Ureter (tissue), 1 donor: ENCODE measurements around the gene DTNB. TPM values are rescaled to one million over a fixed set of nuclear protein-coding genes. Genes with fewer than 3 reads are reported as not detected.

ENCODE experiments used
- DNase-seq: peaks from one replicate; pipeline ENCODE4 v3.0.0-alpha.2; 2020; ENCODE audit warnings: low spot score
- total RNA-seq: library from RNA; stranded (reverse); gene quantifications from one replicate; pipeline ENCODE4 v1.2.4, GENCODE V29; 2023
- donor health status: DM: yes; HTN: yes; CAD: no.

The DTNB gene
- total RNA-seq, 1 donor from 2014 or later: 33.8 TPM

GRCh38 chr2:25505182-25505581, 168.2 kb downstream of the DTNB start:
- no peak for DNase-seq

- no peak for DNase-seq
Observed at GRCh38 chr2:25504266-25504665, 169.1 kb downstream of the DTNB start.

GRCh38 chr2:25499157-25499556, 174.2 kb downstream of the DTNB start:
- no peak for DNase-seq

- no peak for DNase-seq
Observed at GRCh38 chr2:25497918-25498407, 175.4 kb downstream of the DTNB start.

DNA sequence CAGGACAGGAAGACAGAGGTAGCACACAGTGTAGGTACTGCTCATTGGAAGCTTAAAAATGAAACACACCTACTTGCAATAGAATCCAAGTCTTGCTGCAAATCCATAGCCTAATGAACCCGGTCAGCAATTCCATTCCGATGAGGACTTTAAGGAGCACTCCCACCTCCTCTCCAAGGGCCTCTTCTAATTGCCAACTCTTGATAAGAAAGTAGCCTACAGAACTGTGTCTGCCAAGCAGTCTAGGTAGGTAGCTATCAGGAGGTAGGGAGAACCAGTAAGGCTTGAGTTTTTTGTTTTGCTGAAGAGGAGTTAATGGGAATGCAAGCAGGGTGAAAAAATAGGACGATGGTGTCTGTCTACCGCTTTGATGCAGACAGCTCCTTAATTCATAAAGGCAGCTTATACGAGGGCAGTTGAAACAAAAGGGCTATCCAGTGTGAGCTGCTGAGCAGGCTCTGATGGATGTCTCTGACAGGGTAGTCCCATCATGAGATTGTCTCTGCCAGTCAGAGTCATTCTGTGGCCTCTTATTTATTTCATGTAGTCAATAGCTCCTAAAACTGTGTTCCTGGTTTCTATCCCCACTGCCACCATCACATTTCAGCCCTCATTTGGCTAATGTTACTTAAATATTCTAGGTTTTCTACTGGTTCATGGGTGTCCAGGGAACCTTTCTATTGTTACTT, 176.0 kb downstream of the DTNB start:
- no peak for DNase-seq

DNA sequence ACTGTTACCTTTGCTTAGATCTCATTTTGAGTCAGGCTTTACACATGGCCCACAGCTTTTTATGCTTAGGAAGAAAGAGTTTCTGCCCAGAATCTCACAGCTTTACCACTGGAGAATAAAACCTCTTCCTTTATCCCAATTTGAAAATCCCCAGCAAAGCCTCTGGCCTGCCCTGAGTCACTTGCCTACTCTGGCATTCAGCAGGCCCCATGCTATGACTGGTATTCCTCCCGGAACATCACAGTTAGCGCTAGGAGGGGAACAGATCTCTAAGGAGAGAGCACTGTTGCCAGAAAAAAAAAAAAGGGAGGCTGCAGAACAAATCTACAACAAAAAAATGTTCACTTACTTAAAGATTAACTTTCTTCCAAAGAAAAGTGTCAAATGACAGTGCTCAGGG, 178.8 kb downstream of the DTNB start:
- DNase-seq: no peak

DNA sequence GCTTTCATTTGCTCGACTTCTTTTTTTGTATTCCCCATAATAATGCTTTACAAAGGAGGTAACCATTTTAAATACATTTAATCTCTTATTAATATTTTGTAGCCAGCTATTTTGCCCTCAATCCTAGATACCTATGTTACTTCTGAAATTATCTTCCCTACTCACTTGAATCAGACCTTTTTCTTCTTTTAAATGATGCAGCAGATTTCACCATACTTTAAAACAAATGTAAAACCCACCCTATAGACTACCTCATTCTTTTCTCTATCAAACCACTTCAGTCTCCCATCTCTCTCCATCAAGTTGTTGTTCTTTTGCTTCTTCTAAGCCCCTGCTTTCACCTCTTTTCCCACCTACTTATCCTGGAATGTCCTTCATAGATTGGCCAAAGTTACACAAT, 180.2 kb downstream of the DTNB start:
- no peak for DNase-seq

DNA sequence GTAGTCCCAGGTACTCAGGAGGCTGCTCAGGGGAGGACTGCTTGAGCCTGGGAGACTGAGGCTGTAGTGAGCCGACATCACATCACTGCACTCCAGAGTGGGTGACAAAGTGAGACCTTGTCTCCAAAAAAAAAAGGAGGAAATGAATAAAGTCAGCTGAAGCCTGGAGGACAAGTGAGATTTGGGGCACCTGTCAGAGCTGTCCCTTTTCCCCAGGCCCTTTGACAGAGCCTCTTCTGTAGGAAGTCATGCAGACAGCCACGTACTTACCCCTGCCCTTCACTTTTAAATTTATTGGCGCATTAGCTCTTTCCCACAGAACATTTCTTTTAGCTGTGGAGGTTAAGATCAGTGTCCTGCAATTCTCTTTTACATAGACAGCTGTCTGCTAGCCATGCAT, 180.7 kb downstream of the DTNB start:
- DNase-seq: no peak

- no peak for DNase-seq
Observed at GRCh38 chr2:25491966-25492532, 181.3 kb downstream of the DTNB start.

- no peak for DNase-seq
Observed at GRCh38 chr2:25491003-25491696, 182.2 kb downstream of the DTNB start.

DNA sequence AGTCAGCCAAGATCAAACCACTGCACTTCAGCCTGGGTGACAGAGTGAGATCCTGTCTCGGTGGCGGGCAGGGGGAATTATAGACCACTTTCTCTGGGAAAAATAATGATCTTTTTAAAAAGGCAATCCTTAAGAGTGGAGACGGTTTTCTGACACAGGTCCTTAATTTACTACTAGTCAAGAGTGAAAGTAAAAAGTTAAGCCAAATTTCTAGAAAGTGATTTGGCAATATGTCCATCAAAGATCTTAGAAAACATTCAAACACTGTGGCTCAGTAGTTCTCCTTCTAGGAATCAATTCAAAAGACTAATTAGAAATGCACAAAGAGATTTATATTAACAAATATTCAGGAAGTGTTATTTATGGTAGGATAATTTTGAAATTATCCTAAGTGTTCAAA, 183.2 kb downstream of the DTNB start:
- DNase-seq: no peak

- DNase-seq: no peak
Observed at GRCh38 chr2:25489631-25490030, 183.7 kb downstream of the DTNB start.

- no peak for DNase-seq
Observed at GRCh38 chr2:25483607-25484266, 189.6 kb downstream of the DTNB start.

DNA sequence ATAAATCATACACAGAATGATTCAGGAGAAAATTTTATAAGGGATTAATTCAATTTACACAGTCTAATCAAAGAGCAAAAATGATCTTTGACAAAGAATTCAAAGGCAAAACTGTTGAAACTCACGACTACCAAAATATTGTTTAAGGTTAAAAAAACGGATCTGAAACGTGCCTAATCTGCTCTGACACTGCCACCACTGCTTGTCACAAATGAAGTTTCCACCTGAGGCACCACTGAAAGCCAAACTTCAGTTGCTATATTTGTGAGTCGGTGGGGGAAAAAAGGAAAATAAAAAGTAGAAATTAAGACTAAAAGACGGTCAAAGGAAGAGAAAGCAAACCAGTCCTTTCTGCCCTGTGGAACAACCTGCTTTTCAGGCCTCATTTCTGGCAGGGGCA, 191.0 kb downstream of the DTNB start:
- DNase-seq: no peak

GRCh38 chr2:25481381-25482300, 191.7 kb downstream of the DTNB start:
- DNase-seq: no peak

GRCh38 chr2:25480561-25480960, 192.8 kb downstream of the DTNB start:
- DNase-seq: no peak

DNA sequence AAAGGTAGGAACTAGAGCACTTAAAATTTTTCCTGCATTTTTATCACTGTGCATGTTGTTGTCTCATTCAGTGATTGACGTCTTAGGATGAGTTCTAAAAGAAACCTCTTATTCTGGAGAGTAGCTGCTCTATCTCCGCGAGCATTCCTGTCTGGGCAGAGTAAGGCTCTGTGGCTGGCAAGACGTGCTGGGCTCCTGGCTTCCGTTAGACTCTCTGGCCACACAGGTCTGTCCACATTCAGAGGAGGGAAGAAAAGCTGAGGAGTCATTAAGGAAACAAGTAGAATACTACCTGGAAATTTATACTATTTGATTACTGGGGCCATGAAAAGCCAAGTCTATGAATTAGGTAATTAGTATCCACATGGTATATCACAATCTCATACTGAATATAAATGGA, 193.6 kb downstream of the DTNB start:
- no peak for DNase-seq

GRCh38 chr2:25478736-25479135, 194.6 kb downstream of the DTNB start:
- no peak for DNase-seq

- DNase-seq: no peak
Observed at GRCh38 chr2:25473758-25474340, 199.5 kb downstream of the DTNB start.

- no peak for DNase-seq
Observed at GRCh38 chr2:25473131-25473530, 200.2 kb downstream of the DTNB start.

GRCh38 chr2:25470806-25471205, 202.6 kb downstream of the DTNB start:
- no peak for DNase-seq
